Measurements from ENCODE around the gene CCDC184.
A peak's percentile ranks its signal among the peaks of the same experiment; 100 is the strongest.

The CCDC184 gene

GRCh38 chr12:48197549-48197970 lies 14.1 kb downstream of the CCDC184 start:
- Histone ChIP-seq H3K9me3 (ENCODE audit: insufficient read depth, low read length) (no peaks in the 10 kb centered on the region), H3K27me3 (ENCODE audit: low read depth, low read length) (0 out of 2 replicates have a peak, but pooled peaks cover 5% of the 10 kb centered on the region), H2AFZ (ENCODE audit: low read depth, low read length) (peak overlapping the region; percentile 93), H3K4me1 (ENCODE audit: low read length) (peaks cover 10% of the 10 kb centered on the region; the same call in 1 of the 2 replicates), H3K79me2 (ENCODE audit: low read length) (peaks cover 6% of the 10 kb centered on the region; the same call in 1 of the 2 replicates), H4K20me1 (ENCODE audit: insufficient read depth, low read length) (no peaks in the 10 kb centered on the region), H3K36me3 (replicated peaks; ENCODE audit: low read depth, low read length) (no peaks in the 10 kb centered on the region), H3K4me2 (ENCODE audit: low read length) (peak overlapping the region; percentile 85), H3K9ac (ENCODE audit: low read length) (peak overlapping the region; percentile 70), H3K27ac (ENCODE audit: low read length) (peak overlapping the region; percentile 34), H3K4me3 (ENCODE audit: low read length) (peak overlapping the region; percentile 79)
- TF ChIP-seq EZH2phosphoT487 (IDR thresholded peaks at IDR 0.05; ENCODE audit: low read depth) (no peak), CTCF (IDR thresholded peaks at IDR 0.05; ENCODE audit: low read depth, low read length) (peak; percentile 67)

- no peaks in the 10 kb centered on the region for H3K36me3 ChIP-seq (replicated peaks; ENCODE audit: low read depth, low read length)
- peaks cover 6% of the 10 kb centered on the region; the same call in 1 of the 2 replicates for H3K79me2 ChIP-seq (ENCODE audit: low read length)
- peak overlapping the region; percentile 79 for H3K4me3 ChIP-seq (ENCODE audit: low read length)
- 0 out of 2 replicates have a peak, but pooled peaks cover 5% of the 10 kb centered on the region for H3K27me3 ChIP-seq (ENCODE audit: low read depth, low read length)
- H3K4me1 ChIP-seq (ENCODE audit: low read length) = peaks cover 10% of the 10 kb centered on the region; the same call in 1 of the 2 replicates
- H2AFZ ChIP-seq (ENCODE audit: low read depth, low read length) = peak overlapping the region; percentile 93
- peak overlapping the region; percentile 85 for H3K4me2 ChIP-seq (ENCODE audit: low read length)
- H3K9ac ChIP-seq (ENCODE audit: low read length) = peak overlapping the region; percentile 70
- H3K9me3 ChIP-seq (ENCODE audit: insufficient read depth, low read length) = no peaks in the 10 kb centered on the region
- no peaks in the 10 kb centered on the region for H4K20me1 ChIP-seq (ENCODE audit: insufficient read depth, low read length)
- H3K27ac ChIP-seq (ENCODE audit: low read length) = peak overlapping the region; percentile 47
- TF ChIP-seq CTCF (IDR thresholded peaks at IDR 0.05; ENCODE audit: low read depth, low read length) (no peak), EZH2phosphoT487 (IDR thresholded peaks at IDR 0.05; ENCODE audit: low read depth) (no peak)
These were observed 14.7 kb downstream of the CCDC184 start for GRCh38 chr12:48197971-48198671.

- H3K27ac ChIP-seq (ENCODE audit: low read length) = peak overlapping the region; percentile 47
- no peak for TF ChIP-seq EZH2phosphoT487 (IDR thresholded peaks at IDR 0.05; ENCODE audit: low read depth)
- no peak for TF ChIP-seq CTCF (IDR thresholded peaks at IDR 0.05; ENCODE audit: low read depth, low read length)
- peak overlapping the region; percentile 85 for H3K4me2 ChIP-seq (ENCODE audit: low read length)
- peaks cover 10% of the 10 kb centered on the region; the same call in 1 of the 2 replicates for H3K4me1 ChIP-seq (ENCODE audit: low read length)
- no peaks in the 10 kb centered on the region for H3K9me3 ChIP-seq (ENCODE audit: insufficient read depth, low read length)
- H2AFZ ChIP-seq (ENCODE audit: low read depth, low read length) = peak overlapping the region; percentile 93
- H4K20me1 ChIP-seq (ENCODE audit: insufficient read depth, low read length) = no peaks in the 10 kb centered on the region
- 0 out of 2 replicates have a peak, but pooled peaks cover 5% of the 10 kb centered on the region for H3K27me3 ChIP-seq (ENCODE audit: low read depth, low read length)
- peak overlapping the region; percentile 70 for H3K9ac ChIP-seq (ENCODE audit: low read length)
- H3K4me3 ChIP-seq (ENCODE audit: low read length) = peak overlapping the region; percentile 79
- H3K79me2 ChIP-seq (ENCODE audit: low read length) = peaks cover 6% of the 10 kb centered on the region; the same call in 1 of the 2 replicates
- H3K36me3 ChIP-seq (replicated peaks; ENCODE audit: low read depth, low read length) = no peaks in the 10 kb centered on the region
These were observed 15.2 kb downstream of the CCDC184 start for GRCh38 chr12:48198672-48198971.

- Histone ChIP-seq H3K36me3 (replicated peaks; ENCODE audit: low read depth, low read length) (no peaks in the 10 kb centered on the region), H3K9me3 (ENCODE audit: insufficient read depth, low read length) (no peaks in the 10 kb centered on the region), H3K79me2 (ENCODE audit: low read length) (peaks cover 6% of the 10 kb centered on the region; the same call in 1 of the 2 replicates), H4K20me1 (ENCODE audit: insufficient read depth, low read length) (no peaks in the 10 kb centered on the region), H3K4me1 (ENCODE audit: low read length) (peaks cover 10% of the 10 kb centered on the region; the same call in 1 of the 2 replicates), H3K9ac (ENCODE audit: low read length) (no peak overlapping the region), H3K27me3 (ENCODE audit: low read depth, low read length) (0 out of 2 replicates have a peak, but pooled peaks cover 5% of the 10 kb centered on the region), H3K4me2 (ENCODE audit: low read length) (peak overlapping the region; percentile 85), H2AFZ (ENCODE audit: low read depth, low read length) (no peak overlapping the region), H3K27ac (ENCODE audit: low read length) (no peak overlapping the region), H3K4me3 (ENCODE audit: low read length) (peak overlapping the region; percentile 79)
- TF ChIP-seq EZH2phosphoT487 (IDR thresholded peaks at IDR 0.05; ENCODE audit: low read depth) (no peak), CTCF (IDR thresholded peaks at IDR 0.05; ENCODE audit: low read depth, low read length) (no peak)
These were observed 15.5 kb downstream of the CCDC184 start for GRCh38 chr12:48198985-48199384.
